Left colon (tissue), 2 donors: ENCODE results near the gene AMMECR1L. TPM values are rescaled to one million over a fixed set of nuclear protein-coding genes. Genes with fewer than 3 reads are reported as not detected.
A peak's percentile ranks its signal among the peaks of the same experiment; 100 is the strongest.
"Not testable (repeated sequence)": the region's sequence is repeated elsewhere in the genome, so short reads cannot be mapped to it uniquely, and the experiment has no call there.

ENCODE experiments used
- ATAC-seq: fragments of 200-7000 bp; cut with Tn5 transposase; one replicate; pipeline ENCODE4 v1.9.1; 2020; ENCODE audit warnings: mild to moderate bottlenecking, moderate library complexity
- DNase-seq, 2 donors: peaks; one replicate each; pipeline ENCODE4 v3.0.0-alpha.2; 2020
- intact Hi-C, 2 donors: fragments of 100-400 bp; cut with DNase I in 1 of 2; cut with micrococcal nuclease in 1 of 2; formaldehyde crosslinking; loops; one replicate each; pipeline versions ENCODE4 v1.11.2 to v1.14.0; 2022; cut with DNase I, micrococcal nuclease
- total RNA-seq, 2 donors: library from RNA; stranded (reverse); fragmentation: NEBNext Ultra II Directional; extraction: Animal tissue kit (Norgen Biotek cat#: 25700); gene quantifications; one replicate each; pipeline ENCODE4 v1.2.1, GENCODE V29; 2021
- donor health status: DM: no; HTN: no; CAD: no.
- donor health status: DM: yes; HTN: yes; CAD: no.

The AMMECR1L gene
- total RNA-seq, 2 donors from 2014 or later, result 13.8 to 15.0 TPM

- intact Hi-C loops, result no loop called here
- no peak for DNase-seq
- no peak for ATAC-seq
Measured at GRCh38 chr2:127853671-127854070, 32.1 kb downstream of the AMMECR1L start.

GRCh38 chr2:127852388-127852787 lies 33.4 kb downstream of the AMMECR1L start:
- intact Hi-C loops, result no loop called here
- no peak for DNase-seq
- ATAC-seq, result no peak

- no peak for ATAC-seq
- intact Hi-C loops, result no loop called here
- no peak for DNase-seq
Measured at GRCh38 chr2:127847931-127848330, 37.8 kb downstream of the AMMECR1L start.

- intact Hi-C loops, result no loop called here
- ATAC-seq (no peak), DNase-seq (no peak)
Measured at GRCh38 chr2:127844973-127845372, 40.8 kb downstream of the AMMECR1L start.

- intact Hi-C loops, result no loop called here
- ATAC-seq, result no peak
- DNase-seq, result no peak
Measured at GRCh38 chr2:127843677-127844076, 42.1 kb downstream of the AMMECR1L start.

- intact Hi-C loops, result no loop called here
- ATAC-seq (no peak), DNase-seq (no peak)
Measured at GRCh38 chr2:127841466-127842178, 44.1 kb downstream of the AMMECR1L start.

- DNase-seq (no peak), ATAC-seq (no peak)
- intact Hi-C loops, result no loop called here
Measured at GRCh38 chr2:127840893-127841292, 44.9 kb downstream of the AMMECR1L start.

GRCh38 chr2:127834951-127835350 lies 50.8 kb downstream of the AMMECR1L start:
- intact Hi-C loops, result no loop called here
- DNase-seq, result no peak
- ATAC-seq, result no peak

GRCh38 chr2:127829845-127830246 lies 55.9 kb downstream of the AMMECR1L start:
- intact Hi-C loops, result no loop called here
- ATAC-seq, result peak; percentile 31
- DNase-seq, result peak; percentile 34 to 46

- intact Hi-C loops, DNase-seq, ATAC-seq: not testable (repeated sequence)
Measured at GRCh38 chr2:127826708-127827107, 59.0 kb downstream of the AMMECR1L start.

- intact Hi-C loops, result no loop called here
- ATAC-seq (no peak), DNase-seq (no peak)
Measured at GRCh38 chr2:127826047-127826446, 59.7 kb downstream of the AMMECR1L start.

- intact Hi-C loops, result no loop called here
- no peak for ATAC-seq
- no peak for DNase-seq
Measured at GRCh38 chr2:127820080-127820668, 65.6 kb downstream of the AMMECR1L start.

- no peak for ATAC-seq
- DNase-seq, result no peak
- intact Hi-C loops, result no loop called here
Measured at GRCh38 chr2:127818794-127819425, 66.8 kb downstream of the AMMECR1L start.

GRCh38 chr2:127818241-127818640 lies 67.5 kb downstream of the AMMECR1L start:
- DNase-seq (no peak), ATAC-seq (peak; percentile 28)
- intact Hi-C loops, result no loop called here

GRCh38 chr2:127814677-127815076 lies 71.1 kb downstream of the AMMECR1L start:
- ATAC-seq, result no peak
- intact Hi-C loops, result no loop called here
- DNase-seq, result no peak

GRCh38 chr2:127812441-127812840 lies 73.3 kb downstream of the AMMECR1L start:
- intact Hi-C loops, DNase-seq, ATAC-seq: not testable (repeated sequence)
